H1 (cell line): ENCODE results near the gene ARHGEF19.

Experiments
- CTCF ChIP-seq, 3 experiments: IDR thresholded peaks; 1 replicate in 2 of 3; 2 replicates in 1 of 3; pipeline versions ENCODE4 v1.5.1 to v1.6.1; 2011; ENCODE audit warnings: low read length in 3 of 3, mild to moderate bottlenecking in 3 of 3, inconsistent platforms in 2 of 3, low read depth in 1 of 3, moderate library complexity in 1 of 3; ENCODE audit not compliant: insufficient read depth in 1 of 3; ENCODE audit errors: control extremely low read depth in 1 of 3
- EP300 ChIP-seq, 2 experiments: IDR thresholded peaks; 1 replicate in 1 of 2; 2 replicates in 1 of 2; pipeline ENCODE4 v1.6.1; 2011 to 2012; ENCODE audit warnings: low read depth in 2 of 2, low read length in 2 of 2, mild to moderate bottlenecking in 2 of 2, borderline replicate concordance in 1 of 2, inconsistent platforms in 1 of 2, moderate library complexity in 1 of 2
- TAF1 ChIP-seq: IDR thresholded peaks from 2 replicates; pipeline ENCODE4 v1.6.1; 2011; ENCODE audit warnings: mild to moderate bottlenecking, low read depth, low read length

GRCh38 chr1:16184557-16185303 is 27.7 kb downstream of the ARHGEF19 start:
- no peak for TF ChIP-seq EP300 (IDR thresholded peaks at IDR 0.05; ENCODE audit: borderline replicate concordance in 1 of 2, low read depth in 2 of 2, low read length in 2 of 2)
- no peak for TF ChIP-seq TAF1
- TF ChIP-seq CTCF (IDR thresholded peaks at IDR 0.05; ENCODE audit: control extremely low read depth in 1 of 3, insufficient read depth in 1 of 3, low read depth in 1 of 3, low read length in 3 of 3): no peak
